ENCODE results near the gene KLF18. TPM values are rescaled to one million over a fixed set of nuclear protein-coding genes. Genes with fewer than 3 reads are reported as not detected.

The KLF18 gene
- total RNA-seq, 1 experiment from 2014 or later, result 0.09 TPM

DNA sequence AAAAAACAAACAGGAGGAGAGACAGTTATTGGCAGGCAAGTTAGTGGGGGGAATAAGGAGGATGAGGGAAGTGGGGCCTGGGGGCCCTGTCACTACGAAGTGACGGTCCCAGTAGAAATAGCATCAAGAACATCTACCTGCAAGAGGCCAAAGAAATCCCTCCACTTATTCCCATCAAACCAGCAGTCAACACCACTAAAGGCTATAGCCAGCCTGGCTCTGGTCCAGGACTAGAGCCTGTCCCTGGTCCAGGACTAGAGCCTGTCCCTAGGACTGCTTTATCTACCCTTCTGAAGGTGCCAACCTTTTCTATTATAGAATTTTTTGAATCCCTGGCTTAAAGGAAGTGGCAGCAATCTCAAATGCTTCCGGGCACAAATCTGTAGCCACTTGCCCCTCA is 3.2 kb downstream of the KLF18 start:
- Mint-ChIP-seq H3K27ac (no peak overlapping the region), H3K4me3 (no peak overlapping the region)
- POLR2A ChIA-PET, result no interaction called here

DNA sequence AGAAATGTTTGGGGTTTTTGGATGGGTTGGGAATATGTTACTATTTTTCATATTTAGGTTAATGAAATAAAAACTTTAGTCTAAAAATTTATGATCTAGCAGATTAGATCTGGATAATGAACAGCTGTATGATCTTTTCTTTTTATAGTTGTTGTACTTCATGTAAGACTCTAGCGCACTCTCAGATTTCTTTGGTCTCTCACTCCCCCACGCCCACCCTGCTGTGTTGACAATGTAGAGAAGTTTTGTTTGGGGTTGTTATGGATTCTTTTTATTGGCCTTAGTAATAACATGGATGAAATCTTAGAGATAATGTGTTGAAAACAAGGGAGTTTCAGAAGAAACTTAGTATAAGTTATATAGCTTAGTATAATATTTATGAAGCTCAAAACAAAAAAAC is 5.5 kb downstream of the KLF18 start:
- H3K36me3 Mint-ChIP-seq, result no peaks in the 10 kb centered on the region
- 0 out of 2 replicates have a peak, but pooled peaks cover 3% of the 10 kb centered on the region for H3K9me3 Mint-ChIP-seq
- no peak for DNase-seq (ENCODE audit: low spot score)
- peaks cover 17% of the 10 kb centered on the region for H3K27me3 Mint-ChIP-seq (ENCODE audit: low read depth)
- H3K4me1 Mint-ChIP-seq, result no peaks in the 10 kb centered on the region
- CTCF ChIA-PET, result no interaction called here
- no peak overlapping the region for H3K4me3 Mint-ChIP-seq
- TF ChIP-seq PRRX2 (CRISPR knock-in tag; IDR thresholded peaks at IDR 0.05) (no peak), SOX15 (CRISPR knock-in tag; IDR thresholded peaks at IDR 0.05) (no peak), E2F5 (CRISPR knock-in tag; IDR thresholded peaks at IDR 0.05) (no peak), ZBTB21 (CRISPR knock-in tag; IDR thresholded peaks at IDR 0.05; ENCODE audit: borderline replicate concordance) (no peak), AFF4 (CRISPR knock-in tag; IDR thresholded peaks at IDR 0.05; ENCODE audit: borderline replicate concordance) (no peak), ZNF532 (CRISPR knock-in tag; IDR thresholded peaks at IDR 0.05; ENCODE audit: borderline replicate concordance) (no peak), RELA (CRISPR knock-in tag; IDR thresholded peaks at IDR 0.05; ENCODE audit: borderline replicate concordance) (no peak)
- POLR2A ChIA-PET, result no interaction called here
- no peak for ATAC-seq
- H3K27ac Mint-ChIP-seq, result no peak overlapping the region

More for the DNA sequence above, 3.2 kb downstream of the KLF18 start:
- TF ChIP-seq NR3C1 (CRISPR knock-in tag; conservative IDR thresholded peaks at IDR 0.05; ENCODE audit: low read depth) (no peak), NR2C2 (CRISPR knock-in tag; IDR thresholded peaks at IDR 0.05) (no peak), GRHL2 (CRISPR knock-in tag; IDR thresholded peaks at IDR 0.05; ENCODE audit: insufficient replicate concordance, severe bottlenecking) (no peak), EMX1 (CRISPR knock-in tag; IDR thresholded peaks at IDR 0.05) (no peak), PRDM15 (CRISPR knock-in tag; IDR thresholded peaks at IDR 0.05) (no peak), CREM (CRISPR knock-in tag; IDR thresholded peaks at IDR 0.05) (no peak), OVOL2 (CRISPR knock-in tag; IDR thresholded peaks at IDR 0.05; ENCODE audit: borderline replicate concordance) (no peak), GTF2I (CRISPR knock-in tag; conservative IDR thresholded peaks at IDR 0.05) (no peak)
- TF ChIP-seq, protein P1, sequence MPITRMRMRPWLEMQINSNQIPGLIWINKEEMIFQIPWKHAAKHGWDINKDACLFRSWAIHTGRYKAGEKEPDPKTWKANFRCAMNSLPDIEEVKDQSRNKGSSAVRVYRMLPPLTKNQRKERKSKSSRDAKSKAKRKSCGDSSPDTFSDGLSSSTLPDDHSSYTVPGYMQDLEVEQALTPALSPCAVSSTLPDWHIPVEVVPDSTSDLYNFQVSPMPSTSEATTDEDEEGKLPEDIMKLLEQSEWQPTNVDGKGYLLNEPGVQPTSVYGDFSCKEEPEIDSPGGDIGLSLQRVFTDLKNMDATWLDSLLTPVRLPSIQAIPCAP (CRISPR knock-in tag; IDR thresholded peaks at IDR 0.05), result no peak
- ATAC-seq (no peak), DNase-seq (ENCODE audit: low spot score) (no peak)
- Mint-ChIP-seq H3K36me3 (no peaks in the 10 kb centered on the region), H3K4me1 (no peaks in the 10 kb centered on the region), H3K9me3 (peaks cover 7% of the 10 kb centered on the region; the same call in 1 of the 2 replicates), H3K27me3 (ENCODE audit: low read depth) (peaks cover 24% of the 10 kb centered on the region)
- CTCF ChIA-PET, result no interaction called here

Measured in WTC11 (cell line).